Measurements from ENCODE around the gene MON1A.

MON1A gene

GRCh38 chr3:49886922-49887265, 42.7 kb downstream of the MON1A start:
- no peak for DNase-seq

DNA sequence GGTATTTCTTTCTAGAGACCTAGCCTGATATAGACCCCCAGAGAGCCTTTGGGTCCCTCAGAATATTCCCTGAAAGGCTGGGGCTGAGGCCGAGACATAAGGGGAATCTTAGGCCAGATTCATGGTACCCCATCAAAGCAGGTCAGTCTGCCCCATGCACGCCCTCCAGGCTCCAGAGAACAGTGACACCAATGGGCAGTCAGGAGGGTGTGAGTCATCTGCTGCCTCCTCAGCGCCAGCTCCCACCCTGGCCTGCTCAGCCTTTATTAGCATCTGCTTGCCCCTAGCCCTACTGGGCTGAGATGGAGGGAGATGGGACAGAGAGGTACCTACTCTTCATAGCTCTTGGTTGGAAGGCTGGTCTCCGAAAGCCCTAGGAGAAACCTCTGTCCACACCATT, 45.6 kb downstream of the MON1A start:
- no peak for DNase-seq

DNA sequence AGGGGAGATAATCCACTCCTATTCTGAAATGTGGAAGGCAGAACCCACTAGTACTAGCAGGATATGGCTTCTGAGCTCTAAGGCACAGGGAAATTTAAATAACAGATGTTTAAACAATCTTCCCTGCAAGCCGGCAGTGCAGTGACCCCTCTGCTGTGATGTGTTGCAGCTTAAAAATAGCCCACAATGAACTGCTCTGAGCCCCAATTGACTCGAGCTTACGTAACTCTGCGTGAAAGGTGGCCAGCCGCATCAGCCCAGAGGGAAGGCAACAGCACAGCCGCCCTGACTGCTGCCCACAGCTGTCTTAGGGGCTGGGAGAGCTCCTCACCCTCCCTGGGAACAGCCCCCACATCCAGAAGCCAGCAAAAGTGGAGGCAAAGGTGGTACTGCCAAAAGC, 47.4 kb downstream of the MON1A start:
- DNase-seq: no peak

- DNase-seq: no peak
Measured at GRCh38 chr3:49880581-49881315, 48.9 kb downstream of the MON1A start.

- no peak for DNase-seq
Measured at GRCh38 chr3:49879721-49880120, 49.9 kb downstream of the MON1A start.

DNA sequence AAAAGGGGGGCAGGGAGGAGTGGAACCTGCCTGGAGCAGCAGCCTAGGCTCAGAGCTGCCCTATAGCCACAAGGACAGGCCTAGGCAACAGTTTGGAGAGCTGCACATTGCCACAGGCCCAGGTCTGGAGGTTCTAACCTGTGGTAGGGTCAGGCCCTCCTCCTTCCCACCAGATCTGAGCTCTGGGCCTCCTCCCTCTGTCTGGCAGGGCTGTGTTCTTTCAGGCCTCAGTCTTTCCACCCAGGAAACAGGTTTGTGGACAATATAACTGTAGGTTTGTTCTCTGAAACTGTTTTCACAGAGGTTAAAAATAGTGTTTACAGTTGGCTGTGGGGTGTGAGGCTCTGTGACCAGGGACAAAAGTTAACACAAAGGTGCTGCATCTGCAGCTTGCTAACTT, 50.9 kb downstream of the MON1A start:
- DNase-seq: no peak

GRCh38 chr3:49877716-49878115, 51.9 kb downstream of the MON1A start:
- DNase-seq: no peak

- DNase-seq: no peak
Measured at GRCh38 chr3:49876567-49876966, 53.0 kb downstream of the MON1A start.

GRCh38 chr3:49873623-49874022, 56.0 kb downstream of the MON1A start:
- no peak for DNase-seq

GRCh38 chr3:49872801-49873281, 56.8 kb downstream of the MON1A start:
- DNase-seq: peak in 1 of 2 experiments; percentile 20

DNA sequence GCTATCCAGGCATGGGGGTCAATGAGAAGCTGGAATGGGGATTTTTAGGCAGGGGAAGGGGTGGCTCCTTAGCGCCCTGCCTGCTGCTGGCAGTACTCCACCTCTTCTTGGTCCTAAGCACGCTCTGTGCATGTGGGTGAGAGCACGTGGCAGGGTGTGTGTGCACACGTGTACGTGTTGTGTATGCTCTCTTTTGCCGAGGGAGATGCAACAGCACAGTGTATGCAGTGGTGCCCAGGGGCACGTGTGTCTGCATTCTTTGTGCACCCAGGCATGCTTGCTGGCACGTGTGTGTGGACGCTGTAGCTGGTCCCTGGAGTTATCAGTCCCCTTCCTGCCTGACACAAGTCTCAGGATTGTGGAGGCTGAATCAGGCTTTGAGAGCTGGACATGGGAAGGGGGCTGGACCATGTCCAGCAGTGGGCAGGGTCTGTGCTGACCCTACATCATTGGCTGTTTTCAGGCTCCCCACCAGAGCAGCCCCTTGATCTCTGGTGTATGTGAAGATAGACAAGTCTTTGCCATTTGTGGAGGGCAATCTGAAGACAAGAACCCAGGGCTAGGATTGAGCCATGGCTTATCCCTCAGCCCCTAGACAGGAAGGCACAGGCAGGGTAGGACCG, 58.0 kb downstream of the MON1A start:
- DNase-seq: no peak

DNA sequence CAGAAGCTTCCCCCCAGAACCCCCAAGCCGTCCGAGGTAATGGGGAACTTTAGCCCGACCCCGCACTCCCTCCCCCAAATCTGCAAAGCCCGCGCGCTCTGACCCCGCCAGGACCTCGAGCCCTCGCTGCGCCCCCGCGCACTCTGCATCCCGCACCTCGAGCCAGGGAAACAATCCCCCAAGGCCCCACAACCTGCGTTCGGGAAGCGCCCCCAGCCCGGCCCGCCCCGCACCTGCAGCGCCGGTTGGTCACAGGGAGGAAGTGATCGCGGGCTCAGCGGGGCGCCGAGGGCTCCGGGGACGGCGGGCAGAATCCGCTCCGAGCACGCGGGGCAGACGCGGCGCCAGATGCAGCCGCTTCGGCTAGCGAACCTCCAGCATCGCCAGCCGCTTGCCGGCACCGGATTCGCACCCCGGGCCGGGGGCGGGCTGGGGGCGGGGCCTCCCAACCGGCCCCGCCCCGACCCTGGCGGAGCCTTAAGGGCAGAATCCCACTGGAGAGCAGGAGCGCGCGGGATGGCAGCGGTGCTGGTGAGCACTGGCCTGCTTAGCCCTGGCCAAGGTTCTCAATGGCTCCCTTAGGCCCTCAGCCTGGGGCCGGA, 60.0 kb downstream of the MON1A start, which contains the start of gene CAMKV:
Gene CAMKV (minus strand): TSS at position 382 of the 602 bp plus-strand sequence. CDS start 7,518 bp downstream, outside the sequence.
- DNase-seq: peak; percentile 25 to 30

DNA sequence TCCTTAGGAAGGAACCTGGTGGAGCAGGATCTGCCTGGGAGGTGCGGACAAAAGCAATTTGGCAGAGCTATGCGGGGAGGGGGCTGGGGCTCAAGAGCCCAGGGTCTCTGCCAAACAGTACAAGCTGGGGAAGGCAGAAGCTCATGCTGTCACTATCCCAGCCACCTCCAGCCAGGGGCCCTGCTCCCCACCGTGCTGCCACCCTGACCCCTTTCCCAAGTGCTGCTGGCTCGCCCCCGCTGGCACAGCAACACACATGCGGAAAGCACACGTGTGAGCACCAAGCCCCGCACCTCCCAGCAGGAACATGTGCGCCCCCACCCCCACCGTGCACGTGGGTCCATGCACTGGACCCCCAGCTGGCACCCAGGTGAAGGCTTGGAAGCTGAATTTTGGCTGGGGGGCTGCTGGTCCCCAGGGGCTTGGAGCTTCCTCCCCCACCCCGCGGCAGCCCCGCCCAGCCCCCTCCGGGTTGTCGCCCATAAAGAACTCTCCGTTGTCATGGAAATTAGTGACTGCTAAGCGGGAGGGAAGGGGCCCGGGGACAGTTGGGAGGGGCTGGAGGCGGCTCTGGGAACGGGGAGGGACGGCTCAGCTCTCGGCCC, 60.6 kb downstream of the MON1A start:
- DNase-seq: peak in 1 of 2 experiments; percentile 8

DNA sequence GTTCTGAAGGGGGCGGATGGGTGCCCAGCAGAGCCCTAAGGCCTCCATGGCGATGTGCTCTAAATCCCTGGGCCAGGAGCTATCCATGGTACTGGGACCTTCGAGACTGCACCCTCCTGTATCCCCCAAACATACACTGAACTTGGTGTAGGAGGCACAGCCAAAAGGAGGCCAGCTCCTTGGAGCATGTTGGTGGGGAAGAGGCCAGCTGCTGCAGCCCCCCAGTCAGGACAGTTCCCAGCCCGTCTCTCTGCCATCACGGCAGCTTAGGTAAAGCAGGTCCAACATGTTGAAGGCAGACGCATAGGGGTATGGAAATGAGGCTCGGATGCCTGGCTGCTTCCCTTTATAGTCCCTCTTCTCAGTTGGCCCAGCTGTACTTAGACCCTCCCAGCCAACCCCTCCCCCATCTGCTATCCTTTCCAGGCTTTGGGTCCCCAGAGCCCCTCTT, 61.7 kb downstream of the MON1A start:
- peak in 1 of 2 experiments; percentile 14 for DNase-seq

DNA sequence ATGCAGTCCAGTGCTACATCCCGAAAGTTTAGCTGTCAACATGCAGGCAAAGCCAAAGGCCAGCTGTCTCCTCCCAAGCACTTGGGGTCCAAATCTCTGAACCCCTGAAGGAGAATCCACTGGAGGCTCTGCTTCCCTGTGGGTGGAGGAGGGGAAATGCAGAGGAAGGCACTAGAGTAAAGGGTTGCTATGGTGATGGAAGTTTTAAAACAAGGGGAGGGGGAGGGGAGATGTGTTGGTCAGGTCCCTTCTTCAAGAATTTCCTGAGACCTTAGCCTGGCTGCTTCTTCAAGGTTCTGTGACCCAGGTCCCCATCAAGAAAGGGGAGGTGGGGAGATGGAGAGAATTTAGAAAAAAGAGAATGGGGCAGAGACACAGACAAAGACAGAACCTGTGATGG, 62.2 kb downstream of the MON1A start:
- no peak for DNase-seq

DNA sequence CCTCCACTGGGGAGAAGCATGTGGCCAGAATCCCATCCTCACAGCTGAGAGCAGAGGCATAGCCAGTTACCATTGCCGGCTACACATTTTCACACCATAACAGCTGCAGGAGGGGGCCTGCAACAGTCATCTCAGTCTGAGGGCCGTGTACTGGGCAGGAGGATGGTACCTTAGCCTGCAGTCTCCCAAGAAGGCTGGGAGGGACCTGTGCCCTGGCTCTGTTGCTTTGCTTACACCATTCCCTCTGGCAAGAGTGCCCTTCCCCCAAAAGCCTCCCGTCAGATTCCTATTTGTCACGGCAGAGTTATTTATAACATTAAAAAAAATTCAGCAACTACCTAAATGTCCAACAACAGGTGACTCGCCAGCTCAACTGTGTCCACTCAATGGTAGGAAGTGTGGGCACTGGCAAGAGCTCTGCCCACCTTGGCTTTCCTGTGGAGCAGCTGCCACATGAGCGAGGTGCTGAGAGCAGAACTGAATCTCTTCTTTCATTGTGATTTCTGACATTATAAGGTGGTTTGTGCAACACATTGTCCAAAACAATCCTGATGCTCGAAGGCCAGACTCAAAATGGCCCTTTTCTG, 64.3 kb downstream of the MON1A start:
- no peak for DNase-seq

DNA sequence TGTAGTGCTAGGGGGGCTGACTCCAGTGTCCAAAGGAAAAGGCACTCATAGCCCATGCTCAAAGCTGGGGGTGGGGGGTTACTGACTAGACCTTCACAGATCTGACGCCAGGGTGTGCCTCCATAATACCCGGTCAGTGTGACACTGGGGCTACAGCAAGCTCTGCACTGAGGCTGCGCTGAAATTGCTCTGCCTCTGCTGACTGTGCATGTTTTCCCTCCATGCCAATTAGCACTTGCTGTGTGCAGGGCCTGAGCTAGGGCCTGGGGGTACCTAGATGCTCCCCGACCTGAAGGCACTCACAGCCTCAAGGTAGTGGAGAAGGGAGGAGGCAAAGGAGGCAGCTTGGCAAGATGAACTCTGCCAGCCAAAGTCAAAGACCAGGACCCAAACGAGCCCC, 65.1 kb downstream of the MON1A start:
- DNase-seq: no peak

GRCh38 chr3:49859576-49860305, 69.9 kb downstream of the MON1A start:
- no peak for DNase-seq

All from activated CD4-positive, alpha-beta T cell treated with anti-CD3 and anti-CD28 coated beads, Interleukin-2, amount 50 U/mL, for 48 hours (primary cell).